ENCODE measurements around the gene ZFPL1.

The ZFPL1 gene

DNA sequence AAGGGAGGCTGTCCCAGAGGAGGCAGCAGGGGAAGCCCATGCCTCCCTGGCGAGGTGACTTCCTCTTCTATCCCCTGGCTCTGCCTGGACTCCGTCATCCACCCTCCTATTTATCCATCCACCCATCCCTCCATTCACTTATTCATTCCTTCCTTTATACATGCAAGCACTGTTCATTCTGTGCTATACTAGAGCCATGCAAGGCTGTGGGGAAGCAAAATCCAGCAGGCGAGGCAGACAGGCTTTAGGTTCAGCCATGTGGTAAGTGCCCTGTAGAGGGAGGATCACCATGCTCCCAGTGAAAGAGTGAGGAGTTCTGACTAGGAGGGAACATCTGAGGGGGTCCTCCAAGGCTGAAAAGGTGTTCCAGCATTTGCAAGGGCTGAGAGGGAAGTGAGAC, 24.5 kb upstream of the ZFPL1 start:
- in situ Hi-C loops (cut with HindIII; ENCODE audit: low sequenced_read_pairs): no loop called here
- H3K4me3 ChIP-seq (ENCODE audit: low read depth, low read length): no peak overlapping the region
- no peak for DNase-seq (ENCODE audit: low read depth, low spot score)
- TF ChIP-seq, protein P1, sequence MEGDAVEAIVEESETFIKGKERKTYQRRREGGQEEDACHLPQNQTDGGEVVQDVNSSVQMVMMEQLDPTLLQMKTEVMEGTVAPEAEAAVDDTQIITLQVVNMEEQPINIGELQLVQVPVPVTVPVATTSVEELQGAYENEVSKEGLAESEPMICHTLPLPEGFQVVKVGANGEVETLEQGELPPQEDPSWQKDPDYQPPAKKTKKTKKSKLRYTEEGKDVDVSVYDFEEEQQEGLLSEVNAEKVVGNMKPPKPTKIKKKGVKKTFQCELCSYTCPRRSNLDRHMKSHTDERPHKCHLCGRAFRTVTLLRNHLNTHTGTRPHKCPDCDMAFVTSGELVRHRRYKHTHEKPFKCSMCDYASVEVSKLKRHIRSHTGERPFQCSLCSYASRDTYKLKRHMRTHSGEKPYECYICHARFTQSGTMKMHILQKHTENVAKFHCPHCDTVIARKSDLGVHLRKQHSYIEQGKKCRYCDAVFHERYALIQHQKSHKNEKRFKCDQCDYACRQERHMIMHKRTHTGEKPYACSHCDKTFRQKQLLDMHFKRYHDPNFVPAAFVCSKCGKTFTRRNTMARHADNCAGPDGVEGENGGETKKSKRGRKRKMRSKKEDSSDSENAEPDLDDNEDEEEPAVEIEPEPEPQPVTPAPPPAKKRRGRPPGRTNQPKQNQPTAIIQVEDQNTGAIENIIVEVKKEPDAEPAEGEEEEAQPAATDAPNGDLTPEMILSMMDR (IDR thresholded peaks at IDR 0.05; ENCODE audit: low read depth, low read length): no peak

- TF ChIP-seq, protein P1 (IDR thresholded peaks at IDR 0.05; ENCODE audit: low read depth, low read length): no peak
- DNase-seq (ENCODE audit: low read depth, low spot score): no peak
- in situ Hi-C loops (cut with HindIII; ENCODE audit: low sequenced_read_pairs): no loop called here
- H3K4me3 ChIP-seq (ENCODE audit: low read depth, low read length): no peak overlapping the region
Observed at GRCh38 chr11:65059959-65060824, 23.8 kb upstream of the ZFPL1 start.

GRCh38 chr11:65060913-65061408, 23.1 kb upstream of the ZFPL1 start:
- in situ Hi-C loops (cut with HindIII; ENCODE audit: low sequenced_read_pairs): no loop called here
- DNase-seq (ENCODE audit: low read depth, low spot score): peak; percentile 11
- no peak overlapping the region for H3K4me3 ChIP-seq (ENCODE audit: low read depth, low read length)
- TF ChIP-seq, protein P1 (IDR thresholded peaks at IDR 0.05; ENCODE audit: low read depth, low read length): peak; percentile 50

DNA sequence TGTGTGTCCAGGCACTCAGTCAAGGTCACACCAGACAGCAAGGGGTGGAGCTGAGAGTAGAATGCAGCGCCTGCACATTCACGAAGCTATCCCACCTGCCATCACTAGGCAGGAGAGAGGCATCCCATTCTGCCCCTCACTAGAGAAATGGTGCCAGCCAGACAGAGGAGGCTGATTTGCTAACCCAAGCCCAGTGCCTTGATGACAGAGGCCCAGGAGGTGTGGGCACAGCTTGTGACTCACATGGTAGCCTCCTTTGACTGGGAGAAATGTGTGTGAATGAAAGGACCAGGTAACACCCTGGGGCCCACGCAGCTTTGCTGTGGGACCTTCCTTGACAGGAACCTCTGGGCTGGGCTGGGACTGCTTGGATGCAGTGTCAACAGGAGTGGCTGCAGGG, 20.5 kb upstream of the ZFPL1 start:
- TF ChIP-seq, protein P1 (IDR thresholded peaks at IDR 0.05; ENCODE audit: low read depth, low read length): no peak
- DNase-seq (ENCODE audit: low read depth, low spot score): no peak
- H3K4me3 ChIP-seq (ENCODE audit: low read depth, low read length): no peak overlapping the region
- in situ Hi-C loops (cut with HindIII; ENCODE audit: low sequenced_read_pairs): no loop called here

DNA sequence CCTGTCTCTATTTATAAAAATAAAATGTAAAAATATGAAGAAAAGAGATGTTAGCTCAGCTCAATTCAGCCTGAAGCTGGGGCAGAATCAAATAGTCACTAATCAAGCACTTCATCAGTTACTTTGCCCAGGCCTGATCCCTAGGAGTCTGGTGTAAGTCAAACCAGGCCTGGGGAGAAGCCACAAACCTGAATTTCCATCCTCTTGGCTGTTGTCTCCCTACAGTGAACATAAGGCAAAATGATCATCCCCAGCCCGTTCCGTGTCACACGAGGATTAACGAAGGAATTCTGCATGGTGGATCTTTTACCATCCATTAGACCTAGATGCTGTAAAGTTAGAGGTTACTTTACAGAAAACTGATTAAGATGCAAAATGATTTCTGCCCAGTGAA, 19.2 kb upstream of the ZFPL1 start:
- TF ChIP-seq, protein P1 (IDR thresholded peaks at IDR 0.05; ENCODE audit: low read depth, low read length): no peak
- no peak for DNase-seq (ENCODE audit: low read depth, low spot score)
- in situ Hi-C loops (cut with HindIII; ENCODE audit: low sequenced_read_pairs): no loop called here
- no peak overlapping the region for H3K4me3 ChIP-seq (ENCODE audit: low read depth, low read length)

- H3K4me3 ChIP-seq (ENCODE audit: low read depth, low read length): no peak overlapping the region
- no peak for DNase-seq (ENCODE audit: low read depth, low spot score)
- in situ Hi-C loops (cut with HindIII; ENCODE audit: low sequenced_read_pairs): no loop called here
- TF ChIP-seq, protein P1 (IDR thresholded peaks at IDR 0.05; ENCODE audit: low read depth, low read length): no peak
Observed at GRCh38 chr11:65065851-65066250, 18.2 kb upstream of the ZFPL1 start.
